ENCODE measurements around the gene HINT3. TPM values are rescaled to one million over a fixed set of nuclear protein-coding genes. Genes with fewer than 3 reads are reported as not detected.
A peak's percentile ranks its signal among the peaks of the same experiment; 100 is the strongest.
"Not testable (repeated sequence)": the region's sequence is repeated elsewhere in the genome, so short reads cannot be mapped to it uniquely, and the experiment has no call there.

Gene HINT3
- total RNA-seq, 1 donor, result 22.5 TPM

- H3K9me3 ChIP-seq (ENCODE audit: low read depth, low read length), result no peaks in the 10 kb centered on the region
- H3K4me3 ChIP-seq (ENCODE audit: low read length), result no peak overlapping the region
- H3K27me3 ChIP-seq (ENCODE audit: insufficient read depth, low read length), result no peaks in the 10 kb centered on the region
- H3K4me1 ChIP-seq (ENCODE audit: insufficient read depth, low read length), result peaks cover 4% of the 10 kb centered on the region
Observed at GRCh38 chr6:125947615-125948014, 9.0 kb upstream of the HINT3 start.

GRCh38 chr6:125948455-125948854 lies 8.1 kb upstream of the HINT3 start:
- peaks cover 4% of the 10 kb centered on the region for H3K4me1 ChIP-seq (ENCODE audit: insufficient read depth, low read length)
- no peaks in the 10 kb centered on the region for H3K9me3 ChIP-seq (ENCODE audit: low read depth, low read length)
- H3K4me3 ChIP-seq (ENCODE audit: low read length), result no peak overlapping the region
- no peaks in the 10 kb centered on the region for H3K27me3 ChIP-seq (ENCODE audit: insufficient read depth, low read length)

GRCh38 chr6:125949069-125949468 lies 7.5 kb upstream of the HINT3 start:
- Histone ChIP-seq H3K27me3 (ENCODE audit: insufficient read depth, low read length) (no peaks in the 10 kb centered on the region), H3K4me1 (ENCODE audit: insufficient read depth, low read length) (peaks cover 4% of the 10 kb centered on the region), H3K4me3 (ENCODE audit: low read length) (no peak overlapping the region), H3K9me3 (ENCODE audit: low read depth, low read length) (no peaks in the 10 kb centered on the region)

GRCh38 chr6:125950293-125950692 lies 6.3 kb upstream of the HINT3 start:
- no peak overlapping the region for H3K4me3 ChIP-seq (ENCODE audit: low read length)
- no peaks in the 10 kb centered on the region for H3K9me3 ChIP-seq (ENCODE audit: low read depth, low read length)
- no peaks in the 10 kb centered on the region for H3K4me1 ChIP-seq (ENCODE audit: insufficient read depth, low read length)
- no peaks in the 10 kb centered on the region for H3K27me3 ChIP-seq (ENCODE audit: insufficient read depth, low read length)

- not testable (repeated sequence) for H3K4me3 ChIP-seq (ENCODE audit: low read length); H3K4me1 ChIP-seq (ENCODE audit: insufficient read depth, low read length); H3K27me3 ChIP-seq (ENCODE audit: insufficient read depth, low read length); H3K9me3 ChIP-seq (ENCODE audit: low read depth, low read length)
Observed at GRCh38 chr6:125950716-125951115, 5.9 kb upstream of the HINT3 start.

GRCh38 chr6:125951323-125951722 lies 5.2 kb upstream of the HINT3 start:
- Histone ChIP-seq H3K9me3 (ENCODE audit: low read depth, low read length) (no peaks in the 10 kb centered on the region), H3K4me1 (ENCODE audit: insufficient read depth, low read length) (peaks cover 5% of the 10 kb centered on the region), H3K27me3 (ENCODE audit: insufficient read depth, low read length) (no peaks in the 10 kb centered on the region), H3K4me3 (ENCODE audit: low read length) (no peak overlapping the region)

- Histone ChIP-seq H3K4me3 (ENCODE audit: low read length) (no peak overlapping the region), H3K4me1 (ENCODE audit: insufficient read depth, low read length) (peaks cover 15% of the 10 kb centered on the region), H3K27me3 (ENCODE audit: insufficient read depth, low read length) (no peaks in the 10 kb centered on the region), H3K9me3 (ENCODE audit: low read depth, low read length) (no peaks in the 10 kb centered on the region)
Observed at GRCh38 chr6:125952764-125953501, 3.6 kb upstream of the HINT3 start.

- Histone ChIP-seq H3K27me3 (ENCODE audit: insufficient read depth, low read length) (no peaks in the 10 kb centered on the region), H3K9me3 (ENCODE audit: low read depth, low read length) (no peaks in the 10 kb centered on the region), H3K4me3 (ENCODE audit: low read length) (no peak overlapping the region), H3K4me1 (ENCODE audit: insufficient read depth, low read length) (peaks cover 21% of the 10 kb centered on the region)
Observed at GRCh38 chr6:125953502-125953875, 3.1 kb upstream of the HINT3 start.

GRCh38 chr6:125954735-125955339 lies 1.7 kb upstream of the HINT3 start:
- H3K27me3 ChIP-seq (ENCODE audit: insufficient read depth, low read length), result no peaks in the 10 kb centered on the region
- peaks cover 33% of the 10 kb centered on the region for H3K4me1 ChIP-seq (ENCODE audit: insufficient read depth, low read length)
- no peak overlapping the region for H3K4me3 ChIP-seq (ENCODE audit: low read length)
- H3K9me3 ChIP-seq (ENCODE audit: low read depth, low read length), result no peaks in the 10 kb centered on the region

GRCh38 chr6:125955973-125956372 lies 597 bp upstream of the HINT3 start:
- peaks cover 33% of the 10 kb centered on the region for H3K4me1 ChIP-seq (ENCODE audit: insufficient read depth, low read length)
- H3K4me3 ChIP-seq (ENCODE audit: low read length), result no peak overlapping the region
- no peaks in the 10 kb centered on the region for H3K9me3 ChIP-seq (ENCODE audit: low read depth, low read length)
- H3K27me3 ChIP-seq (ENCODE audit: insufficient read depth, low read length), result no peaks in the 10 kb centered on the region

GRCh38 chr6:125957391-125957693 lies 772 bp downstream of the HINT3 start:
- Histone ChIP-seq H3K4me1 (ENCODE audit: insufficient read depth, low read length) (peaks cover 33% of the 10 kb centered on the region), H3K9me3 (ENCODE audit: low read depth, low read length) (no peaks in the 10 kb centered on the region), H3K27me3 (ENCODE audit: insufficient read depth, low read length) (no peaks in the 10 kb centered on the region), H3K4me3 (ENCODE audit: low read length) (peak overlapping the region; percentile 88)

GRCh38 chr6:125957845-125958244 lies 1.3 kb downstream of the HINT3 start:
- Histone ChIP-seq H3K4me3 (ENCODE audit: low read length) (peak overlapping the region; percentile 88), H3K27me3 (ENCODE audit: insufficient read depth, low read length) (no peaks in the 10 kb centered on the region), H3K4me1 (ENCODE audit: insufficient read depth, low read length) (peaks cover 33% of the 10 kb centered on the region)

GRCh38 chr6:125959041-125959440 lies 2.5 kb downstream of the HINT3 start:
- H3K4me3 ChIP-seq (ENCODE audit: low read length), result no peak overlapping the region
- no peaks in the 10 kb centered on the region for H3K9me3 ChIP-seq (ENCODE audit: low read depth, low read length)
- peaks cover 33% of the 10 kb centered on the region for H3K4me1 ChIP-seq (ENCODE audit: insufficient read depth, low read length)
- no peaks in the 10 kb centered on the region for H3K27me3 ChIP-seq (ENCODE audit: insufficient read depth, low read length)

More at GRCh38 chr6:125957845-125958244, 1.3 kb downstream of the HINT3 start:
- no peaks in the 10 kb centered on the region for H3K9me3 ChIP-seq (ENCODE audit: low read depth, low read length)

GRCh38 chr6:125961117-125961516 lies 4.5 kb downstream of the HINT3 start:
- Histone ChIP-seq H3K9me3 (ENCODE audit: low read depth, low read length) (no peaks in the 10 kb centered on the region), H3K4me1 (ENCODE audit: insufficient read depth, low read length) (peaks cover 30% of the 10 kb centered on the region), H3K4me3 (ENCODE audit: low read length) (no peak overlapping the region), H3K27me3 (ENCODE audit: insufficient read depth, low read length) (no peaks in the 10 kb centered on the region)

- H3K9me3 ChIP-seq (ENCODE audit: low read depth, low read length), result no peaks in the 10 kb centered on the region
- H3K4me3 ChIP-seq (ENCODE audit: low read length), result no peak overlapping the region
- H3K27me3 ChIP-seq (ENCODE audit: insufficient read depth, low read length), result no peaks in the 10 kb centered on the region
Observed at GRCh38 chr6:125962900-125963497, 6.4 kb downstream of the HINT3 start.

GRCh38 chr6:125963817-125964216 lies 7.2 kb downstream of the HINT3 start:
- no peaks in the 10 kb centered on the region for H3K9me3 ChIP-seq (ENCODE audit: low read depth, low read length)
- H3K27me3 ChIP-seq (ENCODE audit: insufficient read depth, low read length), result no peaks in the 10 kb centered on the region
- H3K4me1 ChIP-seq (ENCODE audit: insufficient read depth, low read length), result peaks cover 9% of the 10 kb centered on the region
- H3K4me3 ChIP-seq (ENCODE audit: low read length), result no peak overlapping the region

More at GRCh38 chr6:125962900-125963497, 6.4 kb downstream of the HINT3 start:
- H3K4me1 ChIP-seq (ENCODE audit: insufficient read depth, low read length), result peaks cover 17% of the 10 kb centered on the region

All from mononuclear cell (primary cell).